PC-9 (cell line): ENCODE results near the gene FLNC. TPM values are rescaled to one million over a fixed set of nuclear protein-coding genes. Genes with fewer than 3 reads are reported as not detected.

Source experiments
- BruUV-seq: library from RNA; stranded (reverse); fragments of 400-500 nt; replicated peaks from 2 replicates; lab custom pipeline; 2021; lab: Mats Ljungman, UMichigan
- CTCF ChIA-PET: fragments of 300-600 bp; sonication (Branson Sonifier 250); formaldehyde crosslinking; loops from one replicate; lab custom pipeline; 2022; ENCODE audit warnings: antibody characterized with exemption; lab: Charles Lee
- POLR2A ChIA-PET: fragments of 300-600 bp; sonication (Branson Sonifier 250); formaldehyde crosslinking; loops from one replicate; lab custom pipeline; 2022; ENCODE audit warnings: antibody characterized with exemption; ENCODE audit not compliant: unreplicated experiment; lab: Charles Lee
- DNase-seq, 2 experiments: peaks; one replicate each; pipeline versions ENCODE4 v3.0.0 to v3.0.0-alpha.2; 2015 to 2022; ENCODE audit warnings: mixed read lengths in 1 of 2
- H2AFZ ChIP-seq: fragments of 200-600 bp; sonication (generic); 2 replicates; pipeline ENCODE4 v1.8.1; 2017; ENCODE audit warnings: antibody characterized with exemption
- H3F3A ChIP-seq: fragments of 200-600 bp; sonication (generic); 2 replicates; pipeline ENCODE4 v1.8.1; 2017; ENCODE audit warnings: antibody characterized with exemption, mild to moderate bottlenecking, low read depth; ENCODE audit not compliant: insufficient read depth
- H3K27ac ChIP-seq: fragments of 200-600 bp; sonication (generic); 2 replicates; pipeline ENCODE4 v1.6.1; 2016; ENCODE audit warnings: mixed run types
- H3K27me3 ChIP-seq: fragments of 200-600 bp; sonication (generic); 2 replicates; pipeline ENCODE4 v1.6.1; 2016; ENCODE audit warnings: low read depth, mixed run types; ENCODE audit not compliant: insufficient read depth
- H3K36me3 ChIP-seq: fragments of 200-600 bp; sonication (generic); 2 replicates; pipeline ENCODE4 v1.6.1; 2016; ENCODE audit warnings: low read depth, mixed run types
- H3K4me1 ChIP-seq: fragments of 200-600 bp; sonication (generic); replicated peaks from 2 replicates; pipeline ENCODE4 v1.6.1; 2016; ENCODE audit warnings: mixed run types; ENCODE audit not compliant: insufficient read depth
- H3K4me2 ChIP-seq: fragments of 200-600 bp; sonication (generic); 2 replicates; pipeline ENCODE4 v1.6.1; 2017; ENCODE audit warnings: mixed run types
- H3K4me3 ChIP-seq: fragments of 200-600 bp; sonication (generic); 2 replicates; pipeline ENCODE4 v1.6.1; 2016; ENCODE audit warnings: mixed run types
- H3K79me2 ChIP-seq: fragments of 200-600 bp; sonication (generic); 2 replicates; pipeline ENCODE4 v1.6.1; 2017; ENCODE audit warnings: low read depth, mixed run types
- H3K9me2 ChIP-seq: fragments of 200-600 bp; sonication (generic); 2 replicates; pipeline ENCODE4 v1.8.1; 2017; ENCODE audit warnings: mild to moderate bottlenecking; ENCODE audit not compliant: insufficient read depth
- H3K9me3 ChIP-seq: fragments of 200-600 bp; sonication (generic); 2 replicates; pipeline ENCODE4 v1.8.1; 2016; ENCODE audit warnings: low read depth; ENCODE audit not compliant: insufficient read depth
- H4K20me1 ChIP-seq: fragments of 200-600 bp; sonication (generic); 2 replicates; pipeline ENCODE4 v1.8.1; 2017; ENCODE audit not compliant: insufficient read depth
- CTCF ChIP-seq: fragments of 200-600 bp; sonication (generic); conservative IDR thresholded peaks from 2 replicates; pipeline ENCODE4 v1.6.1; 2017; ENCODE audit warnings: mixed run types, antibody characterized with exemption, mild to moderate bottlenecking, moderate library complexity
- EZH2 ChIP-seq: fragments of 200-600 bp; sonication (generic); IDR thresholded peaks from 2 replicates; pipeline ENCODE4 v1.8.0; 2017; ENCODE audit warnings: antibody characterized with exemption, low read depth
- intact Hi-C: fragments of 100-400 bp; cut with micrococcal nuclease; formaldehyde crosslinking; loops from one replicate; pipeline ENCODE4 v1.10.0; 2022; ENCODE audit not compliant: unreplicated experiment
- total RNA-seq: library from RNA; stranded (reverse); gene quantifications from 2 replicates; pipeline ENCODE4 v1.2.3, GENCODE V29; 2021

Gene FLNC
- total RNA-seq, 1 experiment from 2014 or later = 75.5 TPM

GRCh38 chr7:128835231-128835751, 5.1 kb downstream of the FLNC start:
- POLR2A ChIA-PET = interaction anchor here (0.6 to 0.7 kb wide), 2 partner anchors 18 to 26 kb away, joined by 5 to 6 read pairs; no protein-coding TSS in a partner anchor
- no TSS peak for BruUV-seq
- Histone ChIP-seq H3K79me2 (no peaks in the 10 kb centered on the region), H3K27ac (no peak overlapping the region), H3K36me3 (no peaks in the 10 kb centered on the region), H3K4me2 (no peak overlapping the region), H4K20me1 (no peaks in the 10 kb centered on the region), H2AFZ (no peak overlapping the region), H3K27me3 (no peaks in the 10 kb centered on the region), H3F3A (peaks cover 6% of the 10 kb centered on the region; the same call in 1 of the 2 replicates), H3K9me3 (no peaks in the 10 kb centered on the region), H3K9me2 (no peaks in the 10 kb centered on the region), H3K4me1 (peaks cover 18% of the 10 kb centered on the region), H3K4me3 (no peak overlapping the region)
- TF ChIP-seq EZH2 = no peak
- no peak for TF ChIP-seq CTCF
- intact Hi-C loops = no loop called here
- no peak for DNase-seq
- CTCF ChIA-PET = interaction anchor here (0.6 kb wide), 1 partner anchor 51 kb away, joined by 3 read pairs; no protein-coding TSS in a partner anchor

GRCh38 chr7:128835790-128836641, 5.8 kb downstream of the FLNC start:
- Histone ChIP-seq H3K9me3 (no peaks in the 10 kb centered on the region), H3K27me3 (no peaks in the 10 kb centered on the region), H3K36me3 (no peaks in the 10 kb centered on the region), H4K20me1 (no peaks in the 10 kb centered on the region), H2AFZ (no peak overlapping the region), H3F3A (peaks cover 6% of the 10 kb centered on the region; the same call in 1 of the 2 replicates), H3K4me3 (no peak overlapping the region), H3K79me2 (no peaks in the 10 kb centered on the region), H3K9me2 (no peaks in the 10 kb centered on the region), H3K4me2 (no peak overlapping the region), H3K4me1 (peaks cover 18% of the 10 kb centered on the region), H3K27ac (no peak overlapping the region)
- BruUV-seq = no TSS peak
- no peak for TF ChIP-seq EZH2
- TF ChIP-seq CTCF = no peak
- intact Hi-C loops = no loop called here
- DNase-seq = no peak
- ChIA-PET POLR2A (no interaction called here), CTCF (interaction anchor here (0.6 kb wide), 1 partner anchor 52 kb away, joined by 3 read pairs; no protein-coding TSS in a partner anchor)

GRCh38 chr7:128836729-128837348, 6.6 kb downstream of the FLNC start:
- ChIA-PET CTCF (no interaction called here), POLR2A (no interaction called here)
- Histone ChIP-seq H3K27ac (no peak overlapping the region), H3K9me2 (no peaks in the 10 kb centered on the region), H3K27me3 (no peaks in the 10 kb centered on the region), H4K20me1 (no peaks in the 10 kb centered on the region), H3K9me3 (no peaks in the 10 kb centered on the region), H3K79me2 (no peaks in the 10 kb centered on the region), H3K4me3 (no peak overlapping the region), H3F3A (peaks cover 6% of the 10 kb centered on the region; the same call in 1 of the 2 replicates), H3K4me2 (no peak overlapping the region), H3K36me3 (no peaks in the 10 kb centered on the region), H3K4me1 (peaks cover 18% of the 10 kb centered on the region), H2AFZ (no peak overlapping the region)
- intact Hi-C loops = no loop called here
- no TSS peak for BruUV-seq
- TF ChIP-seq EZH2 (no peak), CTCF (no peak)
- DNase-seq = no peak
